ENCODE results near the gene ZC3H4.
"Not testable (repeated sequence)": the region's sequence is repeated elsewhere in the genome, so short reads cannot be mapped to it uniquely, and the experiment has no call there.

- TF ChIP-seq CTCF (conservative IDR thresholded peaks at IDR 0.05; ENCODE audit: low read depth, low read length); EZH2 (IDR thresholded peaks at IDR 0.05; ENCODE audit: borderline replicate concordance, low read depth, low read length, poor library complexity, severe bottlenecking): not testable (repeated sequence)
These were observed 35.2 kb downstream of the ZC3H4 start for GRCh38 chr19:47078351-47078750.

Measured in A673 (cell line).